WI38 (cell line): ENCODE data around the gene GPR17.

ENCODE experiments used
- H3K4me3 ChIP-seq: 2 replicates; pipeline ENCODE4 v1.5.1; 2011; ENCODE audit warnings: low read depth, mild to moderate bottlenecking, control low read depth, low read length
- TF ChIP-seq, protein P1 (sequence below): IDR thresholded peaks from 2 replicates; pipeline ENCODE4 v1.5.1; 2012; ENCODE audit warnings: low read depth, mild to moderate bottlenecking, control low read depth, low read length

Gene GPR17

GRCh38 chr2:127676906-127677305, 31.0 kb downstream of the GPR17 start:
- TF ChIP-seq, protein P1, sequence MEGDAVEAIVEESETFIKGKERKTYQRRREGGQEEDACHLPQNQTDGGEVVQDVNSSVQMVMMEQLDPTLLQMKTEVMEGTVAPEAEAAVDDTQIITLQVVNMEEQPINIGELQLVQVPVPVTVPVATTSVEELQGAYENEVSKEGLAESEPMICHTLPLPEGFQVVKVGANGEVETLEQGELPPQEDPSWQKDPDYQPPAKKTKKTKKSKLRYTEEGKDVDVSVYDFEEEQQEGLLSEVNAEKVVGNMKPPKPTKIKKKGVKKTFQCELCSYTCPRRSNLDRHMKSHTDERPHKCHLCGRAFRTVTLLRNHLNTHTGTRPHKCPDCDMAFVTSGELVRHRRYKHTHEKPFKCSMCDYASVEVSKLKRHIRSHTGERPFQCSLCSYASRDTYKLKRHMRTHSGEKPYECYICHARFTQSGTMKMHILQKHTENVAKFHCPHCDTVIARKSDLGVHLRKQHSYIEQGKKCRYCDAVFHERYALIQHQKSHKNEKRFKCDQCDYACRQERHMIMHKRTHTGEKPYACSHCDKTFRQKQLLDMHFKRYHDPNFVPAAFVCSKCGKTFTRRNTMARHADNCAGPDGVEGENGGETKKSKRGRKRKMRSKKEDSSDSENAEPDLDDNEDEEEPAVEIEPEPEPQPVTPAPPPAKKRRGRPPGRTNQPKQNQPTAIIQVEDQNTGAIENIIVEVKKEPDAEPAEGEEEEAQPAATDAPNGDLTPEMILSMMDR: no peak
- no peak overlapping the region for H3K4me3 ChIP-seq

DNA sequence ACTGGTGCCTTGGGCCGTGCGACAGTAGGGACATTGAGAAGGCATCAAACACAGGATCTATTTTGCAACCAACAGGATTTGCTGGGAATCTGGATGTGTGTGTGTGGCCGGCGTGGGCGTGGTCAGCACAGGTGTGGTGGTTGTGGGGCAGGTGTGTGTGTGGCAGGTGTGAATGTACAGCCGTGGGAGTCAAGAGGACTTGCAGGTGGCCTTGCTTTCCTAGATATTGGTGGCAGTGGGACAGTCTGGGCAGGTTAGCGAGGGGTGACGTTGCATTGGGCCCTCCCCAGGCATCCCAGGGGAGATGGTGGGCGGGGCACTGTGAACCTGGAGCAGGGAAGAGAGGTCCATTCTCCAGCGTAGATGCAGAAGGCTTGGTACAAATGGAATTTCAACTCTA, 32.6 kb downstream of the GPR17 start:
- TF ChIP-seq, protein P1: no peak
- H3K4me3 ChIP-seq: no peak overlapping the region

GRCh38 chr2:127678991-127679390, 33.0 kb downstream of the GPR17 start:
- TF ChIP-seq, protein P1: no peak
- H3K4me3 ChIP-seq: no peak overlapping the region

DNA sequence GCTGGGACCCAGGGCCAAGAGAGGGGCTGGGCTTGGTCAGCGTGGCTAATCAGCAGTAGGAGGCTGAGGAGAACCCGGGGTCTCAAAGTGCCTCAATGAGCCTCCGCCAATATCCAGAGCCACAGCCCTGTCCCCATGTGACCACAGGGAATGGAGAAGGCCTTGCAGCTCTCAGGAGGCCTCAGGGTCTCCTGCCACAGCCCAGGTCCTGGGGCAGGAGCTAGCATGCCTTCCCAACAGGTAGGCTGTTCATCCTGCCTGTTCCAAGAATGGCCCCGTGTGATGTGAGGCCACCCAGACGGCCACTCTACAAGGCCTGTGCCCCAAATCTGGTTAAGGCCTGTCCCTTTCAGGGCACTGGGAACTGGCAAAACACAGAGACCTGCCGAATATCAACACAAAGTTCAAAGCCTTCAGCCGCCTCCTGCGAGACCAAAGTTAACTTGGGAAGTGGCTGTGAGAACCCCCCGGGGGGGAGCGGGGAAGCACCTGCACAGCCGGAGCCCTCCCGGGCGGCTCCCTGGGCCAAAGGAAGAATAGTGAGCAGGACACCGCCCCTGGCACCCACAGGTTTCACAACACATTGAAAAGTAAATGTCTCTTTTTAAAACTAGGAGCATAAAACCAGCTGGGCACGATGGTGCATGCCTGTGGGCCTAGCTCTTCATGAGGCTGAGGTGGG, 33.9 kb downstream of the GPR17 start:
- no peak overlapping the region for H3K4me3 ChIP-seq

GRCh38 chr2:127680706-127681287, 34.8 kb downstream of the GPR17 start:
- H3K4me3 ChIP-seq: no peak overlapping the region
- TF ChIP-seq, protein P1: no peak

More for the DNA sequence above, 33.9 kb downstream of the GPR17 start:
- TF ChIP-seq, protein P1: no peak

- no peak overlapping the region for H3K4me3 ChIP-seq
- TF ChIP-seq, protein P1: no peak
Measured at GRCh38 chr2:127681288-127681804, 35.4 kb downstream of the GPR17 start.
